Choroid plexus epithelial cell (primary cell): ENCODE results near the gene PTGES3.
"Not testable (repeated sequence)": the region's sequence is repeated elsewhere in the genome, so short reads cannot be mapped to it uniquely, and the experiment has no call there.

Experiments
- DNase-seq: peaks from one replicate; pipeline ENCODE4 v3.0.0-alpha.2; 2010; ENCODE audit warnings: low read depth
- H3K4me3 ChIP-seq: 2 replicates; pipeline ENCODE4 v1.5.1; 2011; ENCODE audit warnings: low read depth, mild to moderate bottlenecking, control low read depth, low read length, moderate library complexity
- CTCF ChIP-seq: conservative IDR thresholded peaks from 2 replicates; pipeline ENCODE4 v1.5.1; 2011; ENCODE audit warnings: low read depth, mild to moderate bottlenecking, control low read depth, inconsistent platforms, low read length, moderate library complexity

PTGES3 gene

DNA sequence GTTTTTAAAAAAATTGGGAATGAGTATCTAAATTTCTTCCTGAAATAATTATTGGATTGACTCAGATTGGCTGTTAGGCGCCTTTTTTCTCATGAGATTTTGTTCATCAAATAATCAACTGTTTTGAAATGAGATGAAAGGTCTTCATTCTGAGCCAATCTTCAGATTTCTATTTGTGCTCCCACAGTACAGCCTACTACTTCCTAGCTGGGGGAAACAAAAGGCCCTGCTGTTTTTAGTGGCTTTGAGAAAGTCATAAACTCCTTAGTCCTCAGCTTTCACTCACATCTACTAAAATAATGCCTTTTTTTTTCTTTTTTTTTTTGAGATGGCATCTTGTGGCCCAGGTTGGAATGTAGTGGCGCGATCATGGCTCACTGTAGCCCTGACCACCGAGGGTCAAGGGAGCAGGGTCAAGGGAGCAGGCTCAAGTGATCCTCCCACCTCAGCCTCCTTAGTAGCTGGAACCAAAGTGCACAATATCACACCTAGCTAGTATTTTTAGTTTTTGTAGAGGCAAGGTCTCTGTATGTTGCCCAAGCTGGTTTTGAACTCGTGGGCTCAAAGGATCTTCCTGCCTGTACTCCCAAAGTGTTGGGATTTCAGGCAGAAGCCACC, 21.8 kb upstream of the PTGES3 start:
- TF ChIP-seq CTCF, result no peak

DNA sequence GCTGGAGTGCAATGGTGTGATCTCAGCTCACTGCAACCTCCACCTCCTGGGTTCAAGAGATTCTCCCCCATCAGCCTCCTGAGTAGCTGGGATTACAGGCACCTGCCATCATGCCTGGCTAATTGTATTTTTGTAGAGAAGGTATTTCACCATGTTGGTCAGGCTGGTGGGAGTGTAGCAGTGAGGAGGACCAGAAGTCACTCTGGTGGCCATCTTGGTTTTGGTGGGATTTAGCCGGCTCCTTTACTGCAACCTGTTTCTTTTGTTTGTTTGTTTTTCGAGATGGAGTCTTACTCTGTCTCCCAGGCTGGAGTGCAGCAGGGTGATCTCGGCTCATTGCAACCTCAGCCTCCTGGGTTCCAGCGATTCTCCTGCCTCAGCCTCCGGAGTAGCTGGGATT, 16.4 kb upstream of the PTGES3 start:
- not testable (repeated sequence) for H3K4me3 ChIP-seq, DNase-seq

More for the DNA sequence above, 21.8 kb upstream of the PTGES3 start:
- DNase-seq, result no peak
- no peak overlapping the region for H3K4me3 ChIP-seq

GRCh38 chr12:56699020-56699661, 11.1 kb upstream of the PTGES3 start:
- DNase-seq, result no peak
- TF ChIP-seq CTCF, result no peak
- H3K4me3 ChIP-seq, result no peak overlapping the region

GRCh38 chr12:56695327-56696101, 7.4 kb upstream of the PTGES3 start:
- no peak overlapping the region for H3K4me3 ChIP-seq
- TF ChIP-seq CTCF, result no peak
- DNase-seq, result no peak

DNA sequence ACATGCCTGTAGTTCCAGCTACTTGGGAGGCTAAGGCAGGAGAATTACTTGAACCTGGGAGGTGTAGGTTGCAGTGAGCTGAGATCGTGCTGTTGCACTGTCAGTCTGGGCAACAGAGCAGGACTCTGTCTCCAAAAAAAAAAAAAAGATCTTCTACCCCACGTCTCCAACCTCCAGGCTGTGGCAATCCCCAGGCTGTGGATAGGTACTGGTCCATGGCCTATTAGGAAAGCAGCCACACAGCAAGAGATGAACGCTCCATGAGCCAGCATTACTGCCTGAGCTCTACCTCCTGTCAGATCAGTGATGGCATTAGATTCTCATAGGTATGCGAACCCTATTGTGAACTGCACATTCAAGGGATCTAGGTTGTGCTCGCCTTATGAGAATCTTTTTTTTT, 6.1 kb upstream of the PTGES3 start:
- no peak overlapping the region for H3K4me3 ChIP-seq
- DNase-seq, result no peak
- TF ChIP-seq CTCF, result no peak

DNA sequence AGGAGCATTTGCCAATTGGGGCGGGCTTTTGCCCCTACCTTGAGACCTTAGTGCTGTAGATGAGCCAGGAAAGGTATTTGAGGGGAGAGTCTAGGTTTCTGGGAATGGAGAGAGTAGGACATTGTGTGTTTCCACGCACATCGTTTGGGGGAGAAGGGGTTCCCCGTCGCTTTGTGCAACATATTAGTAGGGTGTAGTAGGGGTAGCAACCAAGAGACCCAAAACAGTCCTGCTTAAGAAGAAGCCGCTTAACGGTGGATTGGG, 694 bp upstream of the PTGES3 start:
- H3K4me3 ChIP-seq, result peak overlapping the region; percentile 56
- no peak for DNase-seq
- TF ChIP-seq CTCF, result no peak

DNA sequence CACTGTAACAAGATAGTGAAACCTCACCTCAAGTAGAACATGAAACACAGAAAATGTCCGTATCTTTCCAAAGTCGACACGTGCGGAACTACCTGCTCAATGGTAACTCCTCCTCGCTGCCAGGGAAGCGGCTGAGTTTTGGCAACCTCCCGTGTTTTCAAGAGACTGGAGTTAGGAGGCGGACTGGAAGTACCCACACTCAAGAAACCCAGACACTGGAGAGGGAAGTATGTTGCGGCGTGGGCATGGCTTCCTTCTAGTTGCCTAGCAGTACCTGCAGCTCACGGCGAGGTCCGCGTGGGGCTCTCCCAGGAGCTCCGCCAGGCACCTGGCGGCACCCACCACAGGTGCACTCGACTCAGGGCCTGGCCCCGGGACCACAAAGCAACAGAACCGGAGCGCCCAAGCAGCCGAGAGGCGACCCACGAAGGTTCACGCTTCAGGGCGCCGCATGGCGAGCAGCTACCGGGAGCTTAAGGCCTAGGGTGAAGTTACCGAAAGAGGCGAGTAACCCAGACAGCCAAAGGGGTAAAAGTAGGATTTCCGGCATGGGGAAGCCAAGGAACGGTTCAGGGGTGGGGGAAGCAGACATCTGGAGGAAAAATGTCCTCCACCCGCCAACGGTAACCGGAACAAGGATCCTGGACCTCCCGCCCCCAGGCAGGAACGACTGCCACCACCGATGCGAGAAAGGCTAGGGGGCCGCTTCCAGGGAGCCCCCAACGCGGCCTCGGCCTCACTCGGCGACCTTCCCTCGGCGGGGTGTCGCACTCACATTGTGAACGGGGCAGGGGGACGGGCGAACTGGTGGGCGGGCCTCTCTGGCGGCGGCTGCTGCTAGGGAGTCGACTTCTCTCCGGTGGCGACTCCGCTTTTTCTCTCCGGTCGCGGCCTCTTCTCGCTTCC, 608 bp downstream of the PTGES3 start:
- TF ChIP-seq CTCF, result no peak
- peak; percentile 37 for DNase-seq
- H3K4me3 ChIP-seq, result peak overlapping the region; percentile 94
